HAP-1 (cell line): ENCODE results near the gene FNIP1.
"Not testable (repeated sequence)": the region's sequence is repeated elsewhere in the genome, so short reads cannot be mapped to it uniquely, and the experiment has no call there.

Experiments used
- DNase-seq, 2 experiments: peaks; one replicate each; pipeline ENCODE4 v3.0.0-alpha.2; 2016 to 2020; ENCODE audit warnings: low spot score in 2 of 2
- H3K27me3 ChIP-seq: fragments of 250-450 bp; sonication (Bioruptor Pico); 2 replicates; pipeline ENCODE4 v1.5.1; 2020; ENCODE audit warnings: low read depth, mild to moderate bottlenecking, moderate library complexity
- H3K36me3 ChIP-seq: fragments of 250-450 bp; sonication (Bioruptor Pico); replicated peaks from 2 replicates; pipeline ENCODE4 v1.5.1; 2020; ENCODE audit warnings: mild to moderate bottlenecking
- H3K4me1 ChIP-seq: fragments of 250-450 bp; sonication (Bioruptor Pico); 2 replicates; pipeline ENCODE4 v1.5.1; 2020; ENCODE audit warnings: mild to moderate bottlenecking
- H3K4me3 ChIP-seq: fragments of 250-450 bp; sonication (Bioruptor Pico); 2 replicates; pipeline ENCODE4 v1.5.1; 2020; ENCODE audit warnings: mild to moderate bottlenecking, moderate library complexity
- H3K9me3 ChIP-seq: fragments of 250-450 bp; sonication (Bioruptor Pico); 2 replicates; pipeline ENCODE4 v1.5.1; 2020; ENCODE audit warnings: mild to moderate bottlenecking, moderate library complexity
- in situ Hi-C: fragments of 300-500 bp; cut with MboI; formaldehyde crosslinking; loops from 3 replicates; pipeline ENCODE4 v1.14.3; 2020; ENCODE audit warnings: low sequenced_read_pairs, inconsistent platforms, mixed read lengths

Gene FNIP1

DNA sequence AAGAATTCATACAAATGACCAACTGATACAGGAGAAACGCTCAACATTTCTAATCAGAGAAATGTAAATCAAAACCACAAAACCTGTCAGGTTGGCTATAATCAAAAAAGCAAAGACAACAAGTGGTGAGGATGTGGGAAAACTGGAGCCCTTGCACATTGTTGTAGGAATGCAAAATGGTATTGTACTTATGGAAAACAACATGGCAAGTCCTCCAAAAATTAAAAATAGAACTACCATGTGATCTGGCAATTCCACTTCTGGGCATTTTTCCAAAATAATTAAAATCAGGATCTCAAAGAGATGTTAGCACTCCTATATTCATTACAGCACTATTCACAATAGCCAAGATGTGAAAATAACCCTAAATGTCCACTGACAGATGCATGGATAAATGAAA, 76.1 kb downstream of the FNIP1 start:
- Histone ChIP-seq H3K4me3 (no peak overlapping the region), H3K9me3 (no peaks in the 10 kb centered on the region), H3K36me3 (no peaks in the 10 kb centered on the region), H3K27me3 (no peaks in the 10 kb centered on the region), H3K4me1 (no peaks in the 10 kb centered on the region)
- in situ Hi-C loops: no loop called here
- no peak for DNase-seq

DNA sequence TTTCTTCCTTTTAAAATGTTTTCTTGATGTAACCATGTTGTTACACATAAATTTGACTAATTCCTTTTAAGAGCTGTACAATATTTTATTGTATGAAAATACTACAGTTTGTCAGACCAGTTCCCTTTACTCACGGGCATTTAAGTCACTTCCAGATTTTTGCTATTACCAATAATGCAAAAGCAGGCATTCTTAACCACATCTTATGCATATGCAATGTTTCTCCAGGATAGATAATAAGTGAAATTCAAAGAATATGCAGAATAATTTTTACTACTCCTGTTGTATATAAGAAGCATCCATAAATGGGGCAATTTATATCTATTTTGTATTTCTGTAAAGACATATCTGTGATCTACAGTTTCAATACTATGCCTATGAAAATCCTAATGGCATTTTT, 77.3 kb downstream of the FNIP1 start:
- Histone ChIP-seq H3K27me3 (no peaks in the 10 kb centered on the region), H3K9me3 (no peaks in the 10 kb centered on the region), H3K36me3 (no peaks in the 10 kb centered on the region), H3K4me1 (no peaks in the 10 kb centered on the region), H3K4me3 (no peak overlapping the region)
- no peak for DNase-seq
- in situ Hi-C loops: no loop called here

DNA sequence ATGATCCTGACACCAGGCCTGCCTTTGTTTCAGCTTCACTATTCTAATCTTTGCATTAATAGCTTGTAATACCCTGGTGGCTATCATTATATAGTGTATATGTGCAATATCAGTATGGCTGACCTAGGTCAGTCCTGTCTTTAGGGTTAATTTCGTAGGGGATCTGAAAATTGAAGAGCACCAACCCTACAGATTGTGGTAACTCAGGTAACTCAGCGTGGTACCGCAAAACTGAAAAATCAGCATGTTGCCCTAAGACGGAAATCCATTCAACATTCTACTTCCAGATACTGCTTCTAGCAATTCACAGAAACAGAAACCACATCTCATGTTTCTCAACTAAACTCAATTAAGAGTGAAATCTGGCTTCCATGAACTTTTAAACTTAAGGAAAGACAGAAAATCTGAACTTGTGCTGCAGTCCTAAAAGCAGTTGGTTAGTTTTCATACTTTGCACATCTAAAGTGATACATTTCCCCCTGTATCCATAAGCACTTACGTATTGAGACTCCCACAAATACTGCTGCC, 78.3 kb downstream of the FNIP1 start:
- Histone ChIP-seq H3K4me1 (no peaks in the 10 kb centered on the region), H3K9me3 (no peaks in the 10 kb centered on the region), H3K36me3 (peaks cover 3% of the 10 kb centered on the region; the same call in 1 of the 2 replicates), H3K27me3 (no peaks in the 10 kb centered on the region), H3K4me3 (no peak overlapping the region)
- no peak for DNase-seq
- in situ Hi-C loops: no loop called here

DNA sequence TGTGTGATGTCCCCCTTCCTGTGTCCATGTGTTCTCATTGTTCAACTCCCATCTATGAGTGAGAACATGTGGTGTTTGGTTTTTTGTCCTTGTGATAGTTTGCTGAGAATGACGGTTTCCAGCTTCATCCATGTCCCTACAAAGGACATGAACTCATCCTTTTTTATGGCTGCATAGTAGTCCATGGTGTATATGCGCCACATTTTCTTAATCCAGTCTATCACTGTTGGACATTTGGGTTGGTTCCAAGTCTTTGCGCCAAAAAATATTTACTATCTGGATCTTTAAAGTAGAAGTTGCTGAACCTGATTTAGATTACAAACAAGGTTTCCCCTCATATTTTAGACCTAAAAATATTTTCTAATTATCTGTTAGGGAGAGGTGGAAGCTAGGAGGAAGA, 79.7 kb downstream of the FNIP1 start:
- H3K4me1 ChIP-seq, DNase-seq, H3K9me3 ChIP-seq, H3K27me3 ChIP-seq, H3K36me3 ChIP-seq, H3K4me3 ChIP-seq, in situ Hi-C loops: not testable (repeated sequence)

DNA sequence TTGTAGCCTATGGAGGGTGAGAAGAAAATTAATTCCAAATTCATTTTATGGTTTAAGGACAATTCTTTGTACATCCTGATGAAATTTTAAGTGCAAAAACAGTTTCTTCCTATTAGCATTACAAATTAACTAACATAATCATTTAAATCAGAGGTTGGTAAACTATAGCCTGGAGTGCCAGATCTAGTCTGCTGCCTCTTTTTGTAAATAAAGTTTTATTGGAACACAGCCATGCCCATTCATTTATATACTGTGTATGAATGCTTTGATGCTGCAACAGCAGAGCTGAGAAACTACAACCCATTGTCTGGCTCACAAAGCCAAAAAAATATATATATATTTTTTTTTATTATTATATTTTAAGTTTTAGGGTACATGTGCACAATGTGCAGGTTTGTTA, 80.2 kb downstream of the FNIP1 start:
- H3K36me3 ChIP-seq: peaks cover 5% of the 10 kb centered on the region; the same call in 1 of the 2 replicates

DNA sequence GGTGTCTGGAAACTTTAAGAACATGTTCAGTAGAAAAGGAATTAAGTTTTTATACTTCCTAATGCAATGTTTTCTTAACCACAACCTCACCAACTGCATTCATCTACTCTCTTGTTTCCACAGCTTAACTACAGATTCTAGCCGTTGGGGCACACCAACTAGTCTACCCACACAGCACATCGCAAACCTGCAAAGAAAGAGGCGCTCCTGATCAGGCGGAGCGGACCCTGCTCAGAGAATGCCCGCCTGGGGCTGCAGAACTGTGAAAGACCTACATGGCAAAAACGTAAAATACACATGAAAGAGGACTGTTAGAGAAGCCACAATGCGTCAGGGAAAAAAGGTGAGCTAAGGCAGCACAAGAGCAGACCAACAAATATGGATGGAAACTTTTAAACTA, 86.4 kb downstream of the FNIP1 start:
- Histone ChIP-seq H3K4me1 (peaks cover 8% of the 10 kb centered on the region), H3K9me3 (no peaks in the 10 kb centered on the region), H3K4me3 (no peak overlapping the region), H3K36me3 (peaks cover 20% of the 10 kb centered on the region), H3K27me3 (no peaks in the 10 kb centered on the region)
- no peak for DNase-seq
- in situ Hi-C loops: no loop called here

More for the DNA sequence above, 80.2 kb downstream of the FNIP1 start:
- Histone ChIP-seq H3K27me3 (no peaks in the 10 kb centered on the region), H3K4me3 (no peak overlapping the region), H3K4me1 (no peaks in the 10 kb centered on the region), H3K9me3 (no peaks in the 10 kb centered on the region)
- DNase-seq: no peak
- in situ Hi-C loops: no loop called here

DNA sequence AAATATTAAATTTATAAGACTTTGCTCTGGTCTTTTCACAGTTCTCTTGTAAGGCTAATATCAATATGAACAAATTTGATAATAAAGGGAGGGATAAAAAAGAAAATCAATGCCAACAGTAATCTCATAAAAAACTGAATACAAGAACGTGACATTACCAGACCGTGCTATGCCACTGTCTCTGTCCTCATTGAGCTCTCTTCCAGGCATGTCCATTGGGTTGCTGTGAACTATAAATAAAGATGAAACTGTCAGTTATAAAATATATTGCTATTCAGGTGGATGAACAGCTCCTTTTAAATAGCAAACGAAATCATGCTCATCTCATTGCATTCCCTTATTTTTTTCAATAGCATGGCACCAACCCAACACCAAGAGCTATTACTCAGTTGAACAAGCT, 87.8 kb downstream of the FNIP1 start:
- in situ Hi-C loops: no loop called here
- no peaks in the 10 kb centered on the region for H3K27me3 ChIP-seq
- no peaks in the 10 kb centered on the region for H3K9me3 ChIP-seq
- no peak overlapping the region for H3K4me3 ChIP-seq
- peaks cover 8% of the 10 kb centered on the region for H3K4me1 ChIP-seq
- DNase-seq: no peak
- H3K36me3 ChIP-seq: peaks cover 25% of the 10 kb centered on the region

DNA sequence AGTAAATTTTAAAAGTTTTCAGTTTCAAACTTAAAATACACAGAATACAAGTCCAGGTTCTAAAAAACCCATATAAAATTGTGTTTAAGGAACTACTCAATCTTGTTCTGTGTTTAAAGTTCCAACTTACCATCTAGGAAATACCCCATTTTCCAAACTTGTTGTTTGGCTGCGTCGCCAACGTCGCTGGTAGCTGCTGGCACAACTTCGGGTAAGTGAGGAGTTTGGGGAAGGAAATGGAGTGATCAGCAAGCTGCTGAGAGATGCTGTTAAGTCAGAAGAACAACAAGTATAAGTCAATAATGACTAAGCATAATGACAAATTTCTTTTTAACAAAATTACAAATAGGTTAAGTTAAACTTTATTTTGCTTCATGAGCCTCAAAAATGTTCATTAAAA, 90.5 kb downstream of the FNIP1 start:
- Histone ChIP-seq H3K27me3 (no peaks in the 10 kb centered on the region), H3K4me1 (peaks cover 8% of the 10 kb centered on the region), H3K4me3 (no peak overlapping the region), H3K36me3 (peaks cover 38% of the 10 kb centered on the region), H3K9me3 (no peaks in the 10 kb centered on the region)
- no peak for DNase-seq
- in situ Hi-C loops: no loop called here

DNA sequence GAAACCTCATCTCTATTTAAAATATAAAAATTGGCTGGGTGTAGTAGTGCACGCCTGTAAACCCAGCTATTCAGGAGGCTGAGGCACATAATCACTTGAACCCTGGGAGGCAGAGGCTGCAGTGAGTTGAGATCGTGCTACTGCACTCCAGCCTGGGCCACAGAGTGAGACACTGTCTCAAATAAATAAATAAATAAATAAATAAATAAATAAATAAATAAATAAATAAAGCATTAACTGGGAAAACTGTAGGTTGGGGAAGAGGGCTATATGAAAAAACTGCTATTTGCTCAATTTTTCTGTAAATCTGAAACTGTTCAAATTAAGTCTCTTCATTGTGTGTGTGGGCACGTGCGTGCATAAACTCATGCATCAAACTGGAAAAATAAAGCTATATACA, 101.9 kb downstream of the FNIP1 start:
- in situ Hi-C loops: no loop called here

DNA sequence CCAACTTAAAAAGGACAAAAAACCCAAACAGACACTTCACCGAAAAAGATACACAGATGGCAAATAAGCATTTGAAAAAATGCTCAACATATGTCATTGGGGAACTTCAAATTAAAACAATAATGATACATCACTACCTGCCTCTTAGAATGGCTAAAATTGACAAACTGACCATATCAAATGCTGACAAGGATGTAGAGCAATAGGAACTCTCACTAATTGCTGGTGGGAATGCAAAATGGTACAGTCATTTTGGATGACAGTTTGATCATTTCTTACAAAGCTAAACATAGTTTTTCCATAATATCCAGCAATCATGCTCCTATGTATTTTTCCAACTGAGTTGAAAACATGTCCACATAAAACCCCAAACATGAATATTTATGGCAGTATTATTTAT, 102.9 kb downstream of the FNIP1 start:
- no peak for DNase-seq
- no peak overlapping the region for H3K4me3 ChIP-seq
- in situ Hi-C loops: no loop called here
- peaks cover 21% of the 10 kb centered on the region for H3K36me3 ChIP-seq
- H3K27me3 ChIP-seq: no peaks in the 10 kb centered on the region
- H3K9me3 ChIP-seq: no peaks in the 10 kb centered on the region
- no peaks in the 10 kb centered on the region for H3K4me1 ChIP-seq

More for the DNA sequence above, 101.9 kb downstream of the FNIP1 start:
- DNase-seq: no peak
- Histone ChIP-seq H3K9me3 (no peaks in the 10 kb centered on the region), H3K27me3 (no peaks in the 10 kb centered on the region), H3K36me3 (peaks cover 21% of the 10 kb centered on the region), H3K4me3 (no peak overlapping the region), H3K4me1 (no peaks in the 10 kb centered on the region)

DNA sequence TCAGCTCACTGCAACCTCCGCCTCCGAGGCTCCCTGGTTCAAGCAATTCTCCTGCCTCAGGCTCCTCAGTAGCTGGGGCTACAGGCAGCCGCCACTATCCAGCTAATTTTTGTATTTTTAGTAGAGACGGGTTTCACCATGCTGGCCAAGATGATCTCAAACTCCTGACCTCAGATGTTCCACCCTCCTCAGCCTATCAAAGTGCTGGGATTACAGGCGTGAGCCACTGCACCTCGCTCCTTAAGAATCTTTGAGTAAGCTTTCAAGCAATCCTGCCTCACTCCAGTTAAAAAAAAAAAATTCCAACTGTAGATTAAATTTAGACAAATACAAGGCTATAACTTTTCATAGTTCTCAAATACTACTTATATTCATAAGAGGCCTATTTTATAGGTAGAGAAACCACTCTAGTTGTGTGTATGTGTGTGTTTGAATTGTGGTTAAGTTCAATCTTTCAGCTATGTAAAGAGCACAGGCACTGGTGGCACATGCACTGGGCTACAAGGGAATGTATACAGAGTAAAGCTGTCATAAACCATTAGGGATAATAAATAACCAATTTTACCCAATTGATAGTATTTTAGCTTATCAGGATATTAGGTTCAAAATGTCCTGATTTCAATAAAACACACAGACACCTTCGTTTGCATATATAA, 111.2 kb downstream of the FNIP1 start:
- no peaks in the 10 kb centered on the region for H3K4me1 ChIP-seq
- in situ Hi-C loops: no loop called here
- DNase-seq: no peak
- H3K9me3 ChIP-seq: no peaks in the 10 kb centered on the region
- H3K36me3 ChIP-seq: peaks cover 2% of the 10 kb centered on the region
- no peak overlapping the region for H3K4me3 ChIP-seq
- no peaks in the 10 kb centered on the region for H3K27me3 ChIP-seq

DNA sequence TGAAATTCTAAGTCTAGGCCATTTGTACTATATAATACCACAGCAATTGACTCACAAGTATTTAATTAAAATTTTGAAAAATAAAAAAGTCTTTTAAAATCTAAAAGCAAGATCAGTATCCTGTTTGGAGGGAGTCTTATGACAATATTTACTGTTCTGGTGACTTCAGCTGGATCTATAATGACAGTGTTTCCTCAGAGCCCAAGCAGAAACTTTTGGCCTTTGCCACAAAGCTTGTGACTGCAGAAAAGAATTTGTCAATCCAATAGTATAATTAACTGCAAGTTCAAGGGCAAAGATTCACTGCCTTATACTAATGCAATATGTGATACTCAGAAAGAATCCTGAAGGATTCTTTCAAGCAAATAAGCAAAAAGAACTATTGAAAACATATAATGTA, 112.2 kb downstream of the FNIP1 start:
- Histone ChIP-seq H3K36me3 (no peaks in the 10 kb centered on the region), H3K27me3 (no peaks in the 10 kb centered on the region), H3K9me3 (no peaks in the 10 kb centered on the region), H3K4me1 (no peaks in the 10 kb centered on the region), H3K4me3 (no peak overlapping the region)
- DNase-seq: no peak
- in situ Hi-C loops: no loop called here

DNA sequence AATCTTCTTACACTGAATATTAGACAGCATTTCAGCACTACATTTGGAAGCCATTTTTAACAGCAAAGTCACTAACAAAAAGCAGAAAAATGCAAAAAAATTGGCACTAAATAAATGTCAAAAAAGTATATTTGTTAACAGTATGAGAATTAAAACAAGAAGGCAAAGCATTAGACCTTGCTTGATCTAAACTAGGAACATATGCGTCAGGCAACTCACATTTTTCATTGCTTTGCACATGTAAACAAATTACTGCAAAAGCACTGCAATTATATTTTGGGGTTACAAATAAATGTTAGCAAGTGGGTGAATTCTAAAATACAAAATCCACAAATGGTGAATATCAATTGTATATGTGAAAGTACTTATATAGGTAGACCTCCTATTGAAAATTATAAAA, 112.8 kb downstream of the FNIP1 start:
- in situ Hi-C loops: no loop called here
- Histone ChIP-seq H3K27me3 (no peaks in the 10 kb centered on the region), H3K4me3 (no peak overlapping the region), H3K36me3 (no peaks in the 10 kb centered on the region), H3K4me1 (no peaks in the 10 kb centered on the region), H3K9me3 (no peaks in the 10 kb centered on the region)
- no peak for DNase-seq

DNA sequence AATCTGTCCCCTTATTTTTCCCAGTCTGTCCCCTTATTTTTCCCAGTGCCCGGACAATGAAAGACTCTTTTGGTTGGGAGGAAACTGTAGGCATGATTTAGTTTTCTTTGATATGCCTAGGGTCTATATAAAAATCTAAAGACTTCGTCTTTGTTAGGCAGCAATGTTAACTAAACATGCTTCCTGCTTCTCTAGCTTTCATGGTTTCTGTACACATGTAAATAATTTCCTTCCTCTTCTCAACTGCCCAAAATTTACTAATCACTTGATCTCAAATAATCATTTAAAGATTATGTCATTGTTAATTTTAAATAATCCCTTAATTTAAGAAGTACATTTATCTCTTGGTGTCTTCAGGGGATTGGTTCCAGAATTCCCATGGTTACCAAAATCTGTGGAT, 114.0 kb downstream of the FNIP1 start:
- in situ Hi-C loops: no loop called here
- no peaks in the 10 kb centered on the region for H3K4me1 ChIP-seq
- no peak overlapping the region for H3K4me3 ChIP-seq
- H3K27me3 ChIP-seq: no peaks in the 10 kb centered on the region
- peaks cover 2% of the 10 kb centered on the region for H3K36me3 ChIP-seq
- DNase-seq: no peak
- H3K9me3 ChIP-seq: no peaks in the 10 kb centered on the region

DNA sequence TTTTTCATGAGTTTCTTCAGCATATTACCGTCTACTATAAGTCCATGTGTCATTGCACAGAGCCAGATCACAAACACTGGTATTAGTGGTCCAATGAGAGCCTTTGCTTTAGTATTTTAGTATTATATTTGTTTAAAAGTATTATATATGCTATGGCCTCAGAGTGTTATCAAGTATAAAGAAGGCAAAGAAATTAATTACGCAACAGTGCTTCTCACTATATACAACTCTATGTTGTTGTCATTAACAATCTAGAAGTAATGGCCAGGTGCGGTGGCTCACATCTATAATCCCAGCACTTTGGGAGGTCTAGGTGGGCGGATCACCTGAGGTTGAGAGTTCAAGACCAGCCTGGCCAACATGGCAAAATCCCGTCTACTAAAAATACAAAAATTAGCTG, 114.6 kb downstream of the FNIP1 start:
- DNase-seq: no peak
- in situ Hi-C loops: no loop called here
- Histone ChIP-seq H3K27me3 (no peaks in the 10 kb centered on the region), H3K36me3 (peaks cover 9% of the 10 kb centered on the region), H3K4me3 (no peak overlapping the region), H3K4me1 (no peaks in the 10 kb centered on the region), H3K9me3 (no peaks in the 10 kb centered on the region)
